GM12874 (cell line): ENCODE measurements around the gene SLAMF6.
A peak's percentile ranks its signal among the peaks of the same experiment; 100 is the strongest.

Experiments used
- TF ChIP-seq, protein P1 (sequence below): IDR thresholded peaks from 2 replicates; pipeline ENCODE4 v1.5.1; 2011; ENCODE audit warnings: low read depth, mild to moderate bottlenecking, control low read depth, low read length, moderate library complexity; ENCODE audit not compliant: insufficient read depth

Gene SLAMF6

GRCh38 chr1:160548183-160548582, 25.1 kb upstream of the SLAMF6 start:
- TF ChIP-seq, protein P1, sequence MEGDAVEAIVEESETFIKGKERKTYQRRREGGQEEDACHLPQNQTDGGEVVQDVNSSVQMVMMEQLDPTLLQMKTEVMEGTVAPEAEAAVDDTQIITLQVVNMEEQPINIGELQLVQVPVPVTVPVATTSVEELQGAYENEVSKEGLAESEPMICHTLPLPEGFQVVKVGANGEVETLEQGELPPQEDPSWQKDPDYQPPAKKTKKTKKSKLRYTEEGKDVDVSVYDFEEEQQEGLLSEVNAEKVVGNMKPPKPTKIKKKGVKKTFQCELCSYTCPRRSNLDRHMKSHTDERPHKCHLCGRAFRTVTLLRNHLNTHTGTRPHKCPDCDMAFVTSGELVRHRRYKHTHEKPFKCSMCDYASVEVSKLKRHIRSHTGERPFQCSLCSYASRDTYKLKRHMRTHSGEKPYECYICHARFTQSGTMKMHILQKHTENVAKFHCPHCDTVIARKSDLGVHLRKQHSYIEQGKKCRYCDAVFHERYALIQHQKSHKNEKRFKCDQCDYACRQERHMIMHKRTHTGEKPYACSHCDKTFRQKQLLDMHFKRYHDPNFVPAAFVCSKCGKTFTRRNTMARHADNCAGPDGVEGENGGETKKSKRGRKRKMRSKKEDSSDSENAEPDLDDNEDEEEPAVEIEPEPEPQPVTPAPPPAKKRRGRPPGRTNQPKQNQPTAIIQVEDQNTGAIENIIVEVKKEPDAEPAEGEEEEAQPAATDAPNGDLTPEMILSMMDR = no peak

DNA sequence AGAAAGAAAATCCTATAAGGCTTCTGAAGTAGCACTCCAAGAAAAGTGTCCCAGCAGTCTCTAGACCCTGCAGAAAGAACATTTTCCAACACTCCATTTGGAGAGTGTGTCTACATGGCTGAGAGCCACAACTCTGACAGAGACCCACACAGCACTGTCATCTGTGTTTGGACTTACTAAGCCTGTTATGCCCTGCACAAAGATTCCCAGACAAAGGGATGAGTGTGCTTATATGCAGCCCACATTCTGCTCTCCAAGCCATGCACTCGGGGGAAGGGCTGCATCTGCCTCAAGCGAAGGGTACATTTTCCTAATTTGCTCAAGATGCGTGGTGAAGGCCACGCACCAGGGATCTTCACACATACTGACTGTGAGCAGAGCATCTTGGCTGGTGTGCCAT, 24.4 kb upstream of the SLAMF6 start:
- TF ChIP-seq, protein P1 = no peak

DNA sequence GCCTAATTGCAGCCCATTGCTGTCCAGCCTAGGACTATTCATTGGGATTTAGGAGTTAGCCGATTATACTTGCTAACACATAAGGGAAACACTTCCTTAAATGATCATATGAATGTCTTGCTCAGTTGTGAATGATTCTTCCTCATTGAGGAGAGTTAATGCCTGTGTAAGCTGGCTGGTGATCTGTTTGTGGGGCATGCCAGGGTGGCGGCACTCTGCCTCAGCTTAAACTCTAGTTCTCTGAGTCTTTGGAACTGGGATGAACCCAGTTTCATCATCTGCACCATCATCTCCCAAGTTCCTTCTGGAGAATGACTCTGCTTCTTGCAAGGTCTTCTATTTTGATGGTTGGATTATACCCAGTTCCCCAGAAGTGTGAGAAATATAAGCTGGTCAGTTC, 23.9 kb upstream of the SLAMF6 start:
- TF ChIP-seq, protein P1 = no peak

DNA sequence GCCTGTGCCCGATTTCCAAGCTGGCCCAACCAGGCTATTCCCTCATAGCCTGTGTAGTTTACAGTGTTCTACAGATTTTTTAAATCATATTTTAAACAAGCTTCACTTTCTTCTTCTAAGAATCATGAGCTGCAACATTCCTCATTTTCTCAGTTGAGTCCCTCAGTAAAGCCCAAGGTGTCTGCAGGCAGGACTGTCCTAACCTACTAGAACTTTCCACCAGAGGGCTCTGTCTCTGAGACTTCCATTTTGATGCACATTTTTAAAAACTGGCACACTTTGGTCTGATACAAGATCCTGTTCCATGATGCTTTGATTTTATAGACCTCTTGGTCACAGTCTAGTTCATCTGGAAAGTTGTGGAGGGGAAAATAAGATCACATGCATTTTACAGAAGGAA, 21.6 kb upstream of the SLAMF6 start:
- TF ChIP-seq, protein P1 = peak; percentile 59; the same call in 1 of the 2 replicates

DNA sequence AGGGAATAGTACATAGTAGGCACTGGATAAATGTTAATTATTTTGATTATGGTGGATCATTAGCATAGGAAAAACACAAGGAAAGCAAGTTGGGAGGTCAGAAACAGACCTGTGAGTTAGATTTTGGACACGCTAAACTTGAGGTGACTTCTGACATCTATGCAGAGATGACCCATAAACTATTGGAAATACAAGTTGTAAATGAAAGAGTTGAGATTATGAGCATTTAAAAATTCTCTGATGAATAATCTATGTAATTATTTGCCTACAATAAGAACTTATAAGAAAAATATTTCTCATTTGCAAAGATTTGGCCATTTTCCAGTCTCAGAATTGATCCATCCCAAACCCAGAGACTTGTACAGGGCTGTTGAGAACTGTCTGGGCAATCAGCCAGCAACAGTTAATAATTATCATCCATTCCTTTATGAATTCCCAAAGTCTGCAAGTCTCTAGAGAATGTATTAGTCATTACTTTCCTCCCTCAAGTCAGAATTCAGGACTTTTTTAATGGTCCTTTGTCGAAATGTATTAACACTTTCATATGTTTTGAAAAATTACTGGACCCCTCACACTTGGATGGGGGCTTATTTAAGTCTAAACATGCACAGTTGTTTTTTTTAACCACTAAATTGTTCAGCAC, 19.4 kb upstream of the SLAMF6 start:
- TF ChIP-seq, protein P1 = no peak

DNA sequence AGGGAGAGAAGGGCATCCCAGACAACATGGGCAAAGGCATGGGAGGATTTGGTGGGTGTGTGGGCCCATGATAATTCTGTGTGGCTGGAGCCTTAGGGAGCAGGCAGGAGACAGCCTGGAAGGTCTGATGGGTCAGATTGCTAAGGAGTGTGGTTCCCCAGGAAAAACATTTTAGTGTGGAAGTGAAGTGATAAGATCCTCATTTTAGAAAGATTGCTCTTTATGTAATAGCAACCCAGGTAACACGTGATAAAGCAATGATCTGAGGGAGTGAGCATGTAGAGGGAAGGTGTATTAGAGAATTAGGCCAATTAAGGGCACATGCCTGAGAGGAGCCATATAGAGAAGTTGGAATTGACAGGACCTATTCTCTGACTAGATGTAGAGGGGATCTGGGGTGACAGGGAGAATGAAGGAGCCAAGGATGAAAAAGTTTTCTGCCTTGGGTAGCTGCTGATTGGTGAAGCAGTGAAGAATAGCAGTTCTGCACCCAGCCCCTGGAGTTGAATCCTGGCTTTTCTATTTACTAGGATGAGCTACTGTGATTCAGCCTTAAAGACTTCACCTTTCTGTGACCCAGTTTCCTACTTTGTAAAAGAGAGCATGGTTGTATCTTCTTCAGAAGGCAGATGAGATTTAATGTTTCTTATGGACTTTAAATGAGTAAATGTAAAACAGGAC, 18.7 kb upstream of the SLAMF6 start:
- TF ChIP-seq, protein P1 = no peak

DNA sequence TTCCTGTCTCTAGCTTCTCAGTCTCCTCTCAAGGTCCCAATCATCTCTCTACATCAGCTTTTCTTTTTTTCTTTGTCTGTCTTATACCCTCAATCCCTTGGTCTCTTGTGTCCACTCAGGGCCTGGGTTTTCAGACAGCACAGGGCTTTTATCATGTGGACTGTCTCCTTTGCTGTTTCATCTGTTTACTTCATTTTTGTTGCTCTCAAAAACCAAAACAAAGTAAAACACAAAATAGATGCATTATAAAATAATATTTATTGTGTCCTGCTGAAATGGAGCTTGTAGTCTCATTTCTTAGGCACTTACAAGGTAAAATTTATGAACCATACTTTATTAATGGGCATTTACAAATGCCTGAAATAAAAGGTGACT, 17.8 kb upstream of the SLAMF6 start:
- TF ChIP-seq, protein P1 = no peak
